Loucy (cell line): ENCODE measurements around the gene SHROOM2.

Experiments used
- H2AFZ ChIP-seq: fragments of 200-600 bp; sonication (generic); 2 replicates; pipeline ENCODE4 v1.6.0; 2016; ENCODE audit warnings: antibody characterized with exemption, mild to moderate bottlenecking, low read length, moderate library complexity
- H3F3A ChIP-seq: fragments of 200-600 bp; 2 replicates; pipeline ENCODE4 v1.6.0; 2016; ENCODE audit warnings: antibody characterized with exemption, low read depth, mild to moderate bottlenecking
- H3K27me3 ChIP-seq: fragments of 200-600 bp; sonication (generic); 2 replicates; pipeline ENCODE4 v1.6.1; 2014; ENCODE audit warnings: low read length, mild to moderate bottlenecking; ENCODE audit not compliant: insufficient read depth, poor library complexity, severe bottlenecking
- H3K36me3 ChIP-seq: fragments of 200-600 bp; sonication (generic); 2 replicates; pipeline ENCODE4 v1.6.1; 2016; ENCODE audit warnings: low read length; ENCODE audit not compliant: insufficient read depth
- H3K4me1 ChIP-seq: fragments of 200-600 bp; sonication (generic); 2 replicates; pipeline ENCODE4 v1.5.1; 2014; ENCODE audit warnings: low read length, mild to moderate bottlenecking; ENCODE audit not compliant: insufficient read depth, poor library complexity, severe bottlenecking
- H3K4me2 ChIP-seq: fragments of 200-600 bp; sonication (generic); 2 replicates; pipeline ENCODE4 v1.6.0; 2014; ENCODE audit warnings: antibody characterized with exemption, low read length, low read depth, mild to moderate bottlenecking; ENCODE audit not compliant: poor library complexity, severe bottlenecking
- H3K4me3 ChIP-seq: fragments of 200-600 bp; sonication (generic); 2 replicates; pipeline ENCODE4 v1.5.1; 2014; ENCODE audit warnings: low read length, mild to moderate bottlenecking, mixed read lengths; ENCODE audit not compliant: poor library complexity, severe bottlenecking
- H3K79me2 ChIP-seq: fragments of 200-600 bp; sonication (generic); 2 replicates; pipeline ENCODE4 v1.6.1; 2014; ENCODE audit warnings: low read length; ENCODE audit not compliant: insufficient read depth
- H3K9ac ChIP-seq: fragments of 200-600 bp; sonication (generic); 2 replicates; pipeline ENCODE4 v1.6.0; 2014; ENCODE audit warnings: mild to moderate bottlenecking, low read depth, low read length, moderate library complexity; ENCODE audit not compliant: poor library complexity, severe bottlenecking
- H3K9me2 ChIP-seq: fragments of 200-600 bp; sonication (generic); replicated peaks from 2 replicates; pipeline ENCODE4 v1.6.1; 2016; ENCODE audit warnings: low read depth, low read length, mixed read lengths
- H3K9me3 ChIP-seq: fragments of 200-600 bp; sonication (generic); 2 replicates; pipeline ENCODE4 v1.6.1; 2014; ENCODE audit warnings: mild to moderate bottlenecking, antibody characterized with exemption, low read length, low read depth; ENCODE audit not compliant: insufficient read depth
- H4K20me1 ChIP-seq: fragments of 200-600 bp; sonication (generic); 2 replicates; pipeline ENCODE4 v1.6.0; 2014; ENCODE audit warnings: antibody characterized with exemption, low read length, mild to moderate bottlenecking; ENCODE audit not compliant: insufficient read depth, poor library complexity, severe bottlenecking
- EZH2phosphoT487 ChIP-seq: fragments of 200-600 bp; IDR thresholded peaks from 2 replicates; pipeline ENCODE4 v1.6.1; 2018; ENCODE audit warnings: antibody characterized with exemption, mild to moderate bottlenecking, moderate library complexity, borderline replicate concordance
- TF ChIP-seq, protein P1 (sequence below): fragments of 200-600 bp; sonication (generic); conservative IDR thresholded peaks from 2 replicates; pipeline ENCODE4 v1.5.1; 2014; ENCODE audit warnings: mild to moderate bottlenecking, antibody characterized with exemption, low read length

SHROOM2 gene

DNA sequence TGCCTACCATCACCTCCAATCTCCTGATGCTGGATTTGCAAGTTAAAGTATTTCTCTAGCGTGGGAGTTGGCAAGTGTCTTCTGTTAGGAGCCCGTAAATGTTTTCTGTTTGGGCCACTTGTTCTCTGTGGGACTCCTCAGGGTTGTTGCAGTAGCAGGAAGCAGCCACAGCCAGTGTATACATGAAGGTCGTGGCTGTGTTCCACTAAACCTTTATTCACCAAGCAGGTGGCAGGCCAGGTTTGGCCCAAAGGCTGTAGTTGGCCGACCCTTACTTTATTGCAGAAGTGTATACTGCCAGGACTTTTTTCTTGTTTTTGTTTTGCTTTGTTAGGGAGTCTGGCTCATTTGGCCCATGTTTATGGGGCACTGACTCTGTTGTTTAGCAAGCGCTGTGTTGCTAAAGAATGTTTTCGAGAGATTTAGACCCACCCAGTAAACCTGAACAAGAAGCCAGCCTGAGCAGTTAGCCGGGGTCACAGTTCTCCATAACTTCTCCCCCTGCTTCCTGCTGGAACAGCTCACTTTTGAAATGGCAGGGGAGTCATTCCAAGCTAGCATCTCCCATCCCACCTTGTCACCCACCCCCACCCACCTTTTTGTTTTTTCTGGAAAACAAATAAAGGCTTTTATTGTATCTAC is 58.8 kb downstream of the SHROOM2 start:
- H3K4me2 ChIP-seq: no peak overlapping the region
- no peaks in the 10 kb centered on the region for H4K20me1 ChIP-seq
- TF ChIP-seq EZH2phosphoT487: no peak
- no peaks in the 10 kb centered on the region for H3K27me3 ChIP-seq
- no peaks in the 10 kb centered on the region for H3K9me3 ChIP-seq
- no peak overlapping the region for H3K4me3 ChIP-seq
- no peak overlapping the region for H2AFZ ChIP-seq
- H3F3A ChIP-seq: no peaks in the 10 kb centered on the region
- H3K4me1 ChIP-seq: no peaks in the 10 kb centered on the region
- no peaks in the 10 kb centered on the region for H3K9me2 ChIP-seq
- H3K36me3 ChIP-seq: no peaks in the 10 kb centered on the region
- no peaks in the 10 kb centered on the region for H3K79me2 ChIP-seq
- no peak overlapping the region for H3K9ac ChIP-seq

DNA sequence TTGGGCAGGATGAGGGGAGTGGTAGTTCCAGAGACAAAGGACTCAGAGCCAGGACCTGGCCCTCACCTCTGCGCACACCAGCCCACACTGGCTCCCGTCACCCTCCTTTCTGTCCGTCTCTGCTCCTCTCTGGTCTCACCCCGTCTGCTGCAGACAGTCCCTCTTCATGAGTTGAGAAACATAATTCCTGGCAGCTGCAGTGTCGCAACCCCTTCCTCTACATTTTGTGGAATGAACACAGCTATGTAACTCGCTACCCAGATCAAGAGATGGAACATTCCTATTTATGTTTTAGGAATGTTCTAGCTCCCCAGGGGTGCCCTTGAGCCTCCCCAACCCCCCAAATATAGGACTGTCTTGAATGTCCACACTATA is 59.3 kb downstream of the SHROOM2 start:
- Histone ChIP-seq H3K79me2 (no peaks in the 10 kb centered on the region), H4K20me1 (no peaks in the 10 kb centered on the region), H3K9ac (no peak overlapping the region), H3K9me2 (no peaks in the 10 kb centered on the region), H3K4me1 (no peaks in the 10 kb centered on the region), H3K36me3 (no peaks in the 10 kb centered on the region), H3K4me3 (no peak overlapping the region), H3K9me3 (no peaks in the 10 kb centered on the region), H3K27me3 (no peaks in the 10 kb centered on the region), H3K4me2 (no peak overlapping the region), H2AFZ (no peak overlapping the region), H3F3A (no peaks in the 10 kb centered on the region)
- TF ChIP-seq EZH2phosphoT487: no peak
- TF ChIP-seq, protein P1, sequence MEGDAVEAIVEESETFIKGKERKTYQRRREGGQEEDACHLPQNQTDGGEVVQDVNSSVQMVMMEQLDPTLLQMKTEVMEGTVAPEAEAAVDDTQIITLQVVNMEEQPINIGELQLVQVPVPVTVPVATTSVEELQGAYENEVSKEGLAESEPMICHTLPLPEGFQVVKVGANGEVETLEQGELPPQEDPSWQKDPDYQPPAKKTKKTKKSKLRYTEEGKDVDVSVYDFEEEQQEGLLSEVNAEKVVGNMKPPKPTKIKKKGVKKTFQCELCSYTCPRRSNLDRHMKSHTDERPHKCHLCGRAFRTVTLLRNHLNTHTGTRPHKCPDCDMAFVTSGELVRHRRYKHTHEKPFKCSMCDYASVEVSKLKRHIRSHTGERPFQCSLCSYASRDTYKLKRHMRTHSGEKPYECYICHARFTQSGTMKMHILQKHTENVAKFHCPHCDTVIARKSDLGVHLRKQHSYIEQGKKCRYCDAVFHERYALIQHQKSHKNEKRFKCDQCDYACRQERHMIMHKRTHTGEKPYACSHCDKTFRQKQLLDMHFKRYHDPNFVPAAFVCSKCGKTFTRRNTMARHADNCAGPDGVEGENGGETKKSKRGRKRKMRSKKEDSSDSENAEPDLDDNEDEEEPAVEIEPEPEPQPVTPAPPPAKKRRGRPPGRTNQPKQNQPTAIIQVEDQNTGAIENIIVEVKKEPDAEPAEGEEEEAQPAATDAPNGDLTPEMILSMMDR: no peak

DNA sequence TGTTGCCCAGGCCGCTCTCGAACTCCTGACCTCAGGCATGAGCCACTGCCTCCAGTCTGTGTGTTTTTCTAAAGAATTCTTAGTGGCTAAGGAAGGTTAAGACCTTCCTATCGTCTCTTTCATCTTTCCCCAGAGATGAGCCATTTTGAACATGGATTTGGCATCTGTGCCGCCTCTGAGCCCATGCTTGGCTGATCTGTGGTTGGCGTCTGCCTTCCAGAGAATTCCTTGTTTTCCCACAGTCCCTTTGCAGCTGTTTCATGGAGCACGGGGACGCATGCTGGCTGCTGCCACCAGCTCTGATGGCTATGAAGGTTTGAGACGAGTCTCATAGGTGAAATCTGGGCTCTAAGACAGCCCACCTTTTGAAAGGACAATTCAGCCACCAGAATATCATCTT is 60.4 kb downstream of the SHROOM2 start:
- Histone ChIP-seq H3K4me2 (no peak overlapping the region), H3K27me3 (no peaks in the 10 kb centered on the region), H3K36me3 (no peaks in the 10 kb centered on the region), H3K9me2 (no peaks in the 10 kb centered on the region), H3K4me1 (no peaks in the 10 kb centered on the region), H2AFZ (no peak overlapping the region), H4K20me1 (no peaks in the 10 kb centered on the region), H3F3A (no peaks in the 10 kb centered on the region), H3K79me2 (no peaks in the 10 kb centered on the region), H3K4me3 (no peak overlapping the region), H3K9me3 (no peaks in the 10 kb centered on the region), H3K9ac (no peak overlapping the region)
- TF ChIP-seq EZH2phosphoT487: no peak
- TF ChIP-seq, protein P1: no peak

DNA sequence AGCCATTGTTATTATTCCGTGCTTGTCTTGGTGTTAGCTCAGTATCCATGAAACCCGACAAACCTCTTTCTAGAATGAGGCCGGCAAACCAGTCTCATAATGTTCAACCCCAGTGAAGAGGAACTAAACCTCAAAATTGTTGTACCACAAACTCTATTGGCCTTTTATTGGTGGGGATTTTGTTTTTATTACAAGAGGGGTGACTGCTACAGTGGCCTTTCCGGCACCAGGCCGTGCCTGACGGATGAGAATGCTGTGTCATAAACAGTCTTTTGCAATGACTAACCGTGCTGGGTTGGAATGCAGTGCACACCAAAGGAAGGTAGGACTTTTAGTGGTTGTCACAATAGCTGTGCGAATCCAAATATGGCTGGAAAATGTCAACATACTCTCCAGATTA is 60.8 kb downstream of the SHROOM2 start:
- Histone ChIP-seq H3K9me3 (no peaks in the 10 kb centered on the region), H3F3A (no peaks in the 10 kb centered on the region), H3K36me3 (no peaks in the 10 kb centered on the region), H3K4me1 (no peaks in the 10 kb centered on the region), H2AFZ (no peak overlapping the region), H3K9me2 (no peaks in the 10 kb centered on the region), H3K4me3 (no peak overlapping the region), H3K4me2 (no peak overlapping the region), H3K9ac (no peak overlapping the region), H3K79me2 (no peaks in the 10 kb centered on the region), H4K20me1 (no peaks in the 10 kb centered on the region), H3K27me3 (no peaks in the 10 kb centered on the region)
- TF ChIP-seq, protein P1: no peak
- TF ChIP-seq EZH2phosphoT487: no peak
